B cell (primary cell): ENCODE results near the gene MLLT3.

ENCODE experiments used
- CTCF ChIP-seq: fragments of 200-600 bp; IDR thresholded peaks from one replicate; pipeline ENCODE4 v1.8.0; 2022; ENCODE audit warnings: antibody characterized with exemption, mild to moderate bottlenecking
- EZH2 ChIP-seq: IDR thresholded peaks from 2 replicates; pipeline ENCODE4 v1.6.1; 2012; ENCODE audit warnings: borderline replicate concordance, low read depth, mild to moderate bottlenecking, moderate library complexity, low read length; ENCODE audit not compliant: insufficient read depth, poor library complexity, severe bottlenecking

- no peak for TF ChIP-seq CTCF
- no peak for TF ChIP-seq EZH2
Measured at GRCh38 chr9:20357037-20357432, 265.3 kb downstream of the MLLT3 start.
